NCI-H1105 treated with DMSO at 0.1 percent for 48 hours (cell line): ENCODE results near the gene RIOK3.
"Not testable (repeated sequence)": the region's sequence is repeated elsewhere in the genome, so short reads cannot be mapped to it uniquely, and the experiment has no call there.

ENCODE experiments used
- DNase-seq: peaks from one replicate; lab custom pipeline; 2025; lab: John Stamatoyannopoulos, UW

Gene RIOK3

DNA sequence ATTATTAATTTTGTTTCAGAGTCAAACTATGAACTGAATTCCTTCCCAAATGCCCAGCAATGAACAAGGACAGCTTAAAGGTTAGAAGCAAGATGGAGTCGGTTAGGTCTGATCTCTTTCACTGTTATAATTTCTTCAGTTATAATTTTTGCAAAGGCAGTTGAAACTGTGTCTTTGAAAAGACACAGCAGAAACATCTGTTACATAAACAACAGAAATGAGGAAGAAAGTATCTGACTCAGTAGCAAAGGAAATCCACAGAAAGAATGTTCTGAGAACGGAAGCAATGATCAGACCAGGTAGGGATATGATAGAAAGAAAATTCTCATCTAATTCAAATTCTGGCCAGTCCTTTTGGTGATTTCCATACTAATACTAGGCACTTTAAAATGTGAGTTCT is 45.0 kb downstream of the RIOK3 start:
- no peak for DNase-seq

DNA sequence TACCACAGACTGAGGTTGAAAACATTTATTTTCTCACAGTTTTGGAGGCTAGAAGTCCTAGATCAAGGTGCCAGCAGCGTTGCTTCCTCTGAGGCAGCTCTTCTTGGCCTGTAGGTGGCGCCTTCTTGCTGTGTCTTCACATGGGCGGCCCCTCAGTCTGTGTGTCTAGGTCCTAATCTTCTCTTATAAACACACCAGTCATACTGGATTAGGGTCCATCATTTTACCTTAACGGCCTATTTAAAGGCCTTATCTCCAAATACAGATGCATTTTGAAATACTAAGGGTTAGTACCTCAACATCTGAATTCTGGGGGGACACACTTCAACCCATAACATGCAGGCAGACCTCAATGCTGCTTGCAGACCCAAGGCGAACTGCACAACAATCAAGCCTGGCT is 45.8 kb downstream of the RIOK3 start:
- peak; percentile 79 for DNase-seq

DNA sequence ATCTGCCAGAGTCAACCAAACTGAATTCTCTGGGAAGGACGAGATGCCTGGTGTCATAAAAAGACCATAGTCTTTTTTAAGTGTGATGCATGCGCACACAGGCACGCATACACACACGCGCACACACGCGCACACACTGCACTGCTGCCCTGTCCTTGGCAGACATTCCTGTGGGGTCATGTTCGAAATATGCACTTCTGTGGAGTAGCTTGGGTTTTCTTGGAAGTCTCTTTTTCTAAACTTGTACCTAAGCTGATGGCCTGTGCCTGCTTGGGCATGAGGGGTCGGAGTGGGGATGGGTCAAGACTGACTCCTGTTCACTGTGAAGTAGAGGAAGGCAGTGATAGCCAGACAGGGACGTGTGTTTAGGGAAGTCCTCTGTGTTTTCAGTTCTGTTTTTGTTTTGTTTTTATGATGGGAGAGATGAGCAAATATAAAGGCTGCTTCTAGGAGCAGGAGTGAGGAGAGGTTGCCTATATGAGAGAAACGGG is 46.2 kb downstream of the RIOK3 start:
- DNase-seq = no peak

DNA sequence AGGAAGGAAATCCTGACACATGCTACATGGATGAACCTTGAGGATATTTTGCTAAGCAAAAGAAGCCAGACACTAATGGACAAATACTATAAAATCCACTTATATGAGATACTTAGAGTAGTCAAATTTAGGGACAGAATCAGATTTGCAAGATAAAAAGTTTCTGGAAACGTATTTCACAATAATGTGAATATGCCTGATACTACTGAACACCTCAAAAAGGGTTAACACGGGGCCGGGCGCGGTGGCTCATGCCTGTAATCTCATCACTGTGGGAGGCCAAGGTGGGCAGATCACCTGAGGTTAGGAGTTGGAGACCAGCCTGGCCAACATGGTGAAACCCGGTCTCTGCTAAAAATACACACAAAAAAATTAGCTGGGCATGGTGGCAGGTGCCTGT is 48.5 kb downstream of the RIOK3 start:
- DNase-seq = no peak

DNA sequence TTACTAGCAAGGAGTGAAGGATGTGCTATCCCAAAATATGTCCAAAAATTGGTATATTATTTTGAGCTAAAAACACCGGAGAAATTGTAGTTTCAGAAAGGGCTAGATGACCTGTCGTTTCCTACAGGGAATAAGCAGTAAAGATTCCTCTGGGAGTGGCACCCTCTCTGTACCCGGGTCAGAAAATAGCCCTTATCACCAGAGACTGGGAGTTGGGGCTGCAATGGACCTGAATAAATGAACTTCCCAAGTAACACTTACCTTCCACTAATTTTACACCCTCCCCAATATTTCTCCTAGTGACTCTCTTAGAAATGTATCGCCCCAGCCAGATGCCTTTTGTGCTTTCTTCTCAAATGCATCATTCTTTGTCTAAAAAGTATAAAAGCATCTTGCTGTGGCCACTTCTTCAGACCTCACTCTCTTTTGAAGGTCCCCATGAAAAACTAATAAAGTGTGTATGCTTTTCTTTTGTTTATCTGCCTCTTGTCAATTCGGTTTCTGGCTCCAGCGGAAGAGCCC is 49.5 kb downstream of the RIOK3 start:
- DNase-seq = no peak

- DNase-seq = peak; percentile 90
Measured at GRCh38 chr18:23503038-23503962, 50.2 kb downstream of the RIOK3 start, which contains the start of gene RMC1. Gene RMC1 (plus strand): TSS chr18:23503511. CDS start chr18:23503619, 108 bp downstream.

GRCh38 chr18:23503963-23504344 is 50.9 kb downstream of the RIOK3 start:
- DNase-seq = no peak

DNA sequence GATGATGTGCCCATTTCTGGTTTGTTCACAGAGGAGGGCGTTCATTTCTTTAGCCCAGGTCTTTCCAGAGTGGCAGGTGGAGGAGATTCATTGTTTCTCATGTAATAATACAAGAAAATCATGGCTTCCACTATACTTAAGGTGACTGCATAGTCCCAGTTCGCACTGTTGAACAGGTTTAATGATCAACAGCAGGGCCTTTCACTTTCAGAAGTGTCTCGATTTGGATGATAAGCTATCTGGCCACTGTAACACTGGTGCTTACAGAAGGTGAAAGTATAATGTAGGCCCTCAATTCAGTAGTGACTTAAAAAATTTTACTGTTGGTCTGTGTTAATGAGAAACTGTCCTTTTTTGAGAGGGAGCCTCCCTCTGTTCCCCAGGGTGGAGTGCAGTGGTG is 51.6 kb downstream of the RIOK3 start:
- no peak for DNase-seq

GRCh38 chr18:23506393-23506792 is 53.3 kb downstream of the RIOK3 start:
- no peak for DNase-seq

- not testable (repeated sequence) for DNase-seq
Measured at GRCh38 chr18:23510923-23511322, 57.8 kb downstream of the RIOK3 start.

DNA sequence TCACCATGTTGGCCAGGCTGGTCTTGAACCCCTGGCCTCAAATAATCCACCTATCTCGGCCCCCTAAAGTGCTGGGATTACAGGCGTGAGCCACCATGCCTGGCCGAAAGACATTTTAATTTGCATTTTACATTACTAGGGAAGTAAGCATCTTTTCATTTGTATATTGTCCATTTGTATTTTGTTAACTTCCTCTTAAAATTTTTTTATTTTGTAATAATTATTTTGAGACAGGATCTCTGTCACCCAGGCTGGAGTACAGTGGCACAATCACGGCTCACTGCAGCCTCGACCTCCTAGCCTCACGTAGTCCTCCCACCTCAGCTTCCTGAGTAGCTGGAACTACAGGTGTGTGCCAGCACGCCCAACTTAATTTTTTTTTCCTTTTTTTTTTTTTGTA is 59.1 kb downstream of the RIOK3 start:
- not testable (repeated sequence) for DNase-seq

- DNase-seq = no peak
Measured at GRCh38 chr18:23512641-23513040, 59.6 kb downstream of the RIOK3 start.

DNA sequence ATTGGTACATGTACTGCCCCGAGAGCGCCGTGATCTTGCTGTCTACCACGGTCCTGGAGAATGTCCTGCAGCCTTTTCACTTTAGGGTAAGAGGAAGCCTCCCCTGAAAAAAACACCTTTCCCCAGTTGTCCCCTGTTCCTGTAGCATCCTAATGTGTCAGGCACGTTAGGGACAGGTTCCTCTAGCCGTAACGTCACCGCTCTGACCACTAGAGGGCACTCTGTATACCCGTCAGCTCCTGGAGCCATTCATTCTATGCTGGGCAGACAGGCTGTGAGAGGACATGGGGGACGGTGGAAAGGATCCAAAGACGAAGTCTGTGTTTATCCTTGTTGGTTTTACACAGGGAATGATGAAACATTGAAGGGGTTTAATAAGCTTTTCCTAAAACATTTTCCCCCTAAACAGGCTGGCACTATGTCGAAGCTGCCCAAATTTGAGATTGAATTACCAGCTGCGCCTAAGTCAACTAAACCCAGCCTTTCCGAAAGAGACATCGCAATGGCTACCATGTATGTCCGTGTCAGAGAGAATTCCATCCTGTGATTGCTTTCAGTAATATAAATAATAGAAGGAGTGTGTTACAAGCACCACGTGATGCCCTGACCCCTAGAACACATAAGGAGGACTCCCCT is 62.9 kb downstream of the RIOK3 start:
- peak; percentile 80 for DNase-seq

- DNase-seq = no peak
Measured at GRCh38 chr18:23519734-23520133, 66.6 kb downstream of the RIOK3 start.

GRCh38 chr18:23521271-23521670 is 68.2 kb downstream of the RIOK3 start:
- DNase-seq = no peak

DNA sequence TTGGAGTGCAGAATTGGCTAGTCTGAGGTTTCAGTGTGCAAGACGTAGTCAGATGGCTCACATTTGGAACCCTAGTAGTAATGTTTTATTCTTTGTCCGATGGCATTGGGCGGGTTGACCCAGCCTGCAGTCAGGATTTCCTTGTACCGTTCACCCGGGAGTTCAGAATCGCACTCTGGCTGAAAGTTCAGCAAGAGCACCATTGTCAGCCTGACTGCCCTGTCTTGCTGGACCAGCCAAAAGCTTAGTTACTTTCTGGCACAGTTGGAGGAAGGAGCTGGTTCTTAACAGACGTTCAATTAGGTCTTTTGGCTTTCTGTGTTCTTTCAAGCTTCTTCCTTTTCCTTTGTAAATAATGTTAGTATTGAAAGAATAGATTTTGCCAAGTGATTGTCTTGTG is 68.8 kb downstream of the RIOK3 start:
- DNase-seq = no peak

DNA sequence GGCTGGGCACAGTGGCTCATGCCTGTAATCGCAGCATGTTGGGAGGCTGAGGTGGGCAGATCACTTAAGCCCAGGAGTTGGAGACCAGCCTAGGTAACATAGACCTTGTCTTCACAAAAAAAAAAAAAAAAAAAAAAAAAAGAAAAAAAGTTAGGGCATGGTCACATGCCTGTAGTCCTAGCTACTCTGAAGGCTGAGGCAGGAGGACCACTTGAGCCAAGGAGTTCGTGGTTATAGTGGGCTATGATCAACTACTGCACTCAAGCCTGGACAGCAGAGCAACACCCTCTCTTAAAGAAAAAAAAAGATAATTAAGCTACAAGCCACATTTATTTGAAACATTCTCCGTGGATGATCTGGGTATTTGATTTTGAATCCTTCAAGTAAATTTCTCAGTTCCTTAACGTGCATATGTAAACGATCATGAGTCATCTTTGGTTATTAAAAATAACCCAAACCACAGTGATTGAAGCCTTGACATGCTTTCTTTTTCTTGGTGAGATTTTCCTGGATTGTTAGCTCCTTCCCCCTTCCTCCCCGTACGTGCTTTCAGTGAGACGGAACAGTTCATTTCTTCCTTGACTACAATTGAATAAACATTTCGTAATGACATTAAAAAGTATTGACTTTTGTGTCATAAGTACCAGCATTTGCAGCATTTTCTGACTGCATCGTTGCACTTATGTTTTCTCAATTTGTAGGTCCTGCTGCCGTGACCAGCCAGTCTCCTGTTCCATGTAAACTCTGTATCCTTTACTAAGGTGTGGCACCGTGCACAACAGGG is 70.5 kb downstream of the RIOK3 start:
- no peak for DNase-seq

DNA sequence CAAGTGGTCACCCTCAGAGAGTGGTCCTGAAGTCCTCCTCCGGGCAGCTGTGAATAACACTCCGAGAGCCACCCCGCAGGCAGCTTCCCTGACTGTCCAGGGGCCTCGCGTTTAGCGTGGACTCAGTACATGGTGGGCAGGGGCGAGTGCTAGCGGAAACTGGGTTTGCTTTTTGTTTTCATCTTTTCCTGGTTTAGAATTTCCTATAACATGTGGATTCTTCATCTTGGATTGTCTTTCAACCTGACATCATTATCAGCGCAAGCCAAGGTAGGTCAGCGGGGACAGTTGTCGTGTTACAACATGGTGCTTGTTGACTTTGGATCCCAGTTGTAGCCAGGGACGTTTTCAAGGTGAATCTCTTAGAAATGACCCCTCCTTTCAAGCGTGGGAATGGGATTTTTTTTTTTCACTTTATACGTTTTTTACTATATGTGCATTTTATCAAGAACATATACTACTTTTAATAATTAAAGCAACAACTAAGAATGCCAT is 71.2 kb downstream of the RIOK3 start:
- no peak for DNase-seq

- no peak for DNase-seq
Measured at GRCh38 chr18:23526501-23527063, 73.5 kb downstream of the RIOK3 start.

GRCh38 chr18:23528580-23529472 is 75.7 kb downstream of the RIOK3 start:
- no peak for DNase-seq

GRCh38 chr18:23529604-23530003 is 76.5 kb downstream of the RIOK3 start:
- DNase-seq = no peak
